ENCODE results near the gene GNAT1.

DNA sequence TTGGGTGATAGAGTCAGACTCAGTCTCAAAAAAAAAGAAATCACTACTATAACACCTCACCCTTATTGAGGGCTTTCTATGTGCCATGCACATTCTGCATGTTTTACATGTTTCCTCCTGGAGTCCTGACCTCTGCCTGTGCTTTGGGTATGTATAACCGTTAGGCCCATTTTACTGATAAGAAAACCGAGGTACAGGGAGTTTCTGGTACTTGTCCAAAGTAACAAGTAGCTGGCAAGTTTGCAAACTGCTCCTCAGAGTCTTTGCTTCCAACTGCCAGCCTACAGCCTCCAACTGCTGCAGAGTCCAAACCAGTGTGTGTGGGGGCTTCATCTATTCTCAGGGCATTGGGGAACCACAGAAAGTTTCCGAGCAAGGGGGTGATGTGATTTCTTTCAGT, 40.9 kb downstream of the GNAT1 start:
- no peak for TF ChIP-seq POLR2AphosphoS5 (IDR thresholded peaks at IDR 0.05; ENCODE audit: low read depth, low read length)
- TF ChIP-seq SIN3A (IDR thresholded peaks at IDR 0.05; ENCODE audit: borderline replicate concordance, insufficient read depth, low read length) = no peak
- TF ChIP-seq TAF1 (IDR thresholded peaks at IDR 0.05; ENCODE audit: borderline replicate concordance, insufficient read depth, low read length) = no peak
- TF ChIP-seq, protein P1, sequence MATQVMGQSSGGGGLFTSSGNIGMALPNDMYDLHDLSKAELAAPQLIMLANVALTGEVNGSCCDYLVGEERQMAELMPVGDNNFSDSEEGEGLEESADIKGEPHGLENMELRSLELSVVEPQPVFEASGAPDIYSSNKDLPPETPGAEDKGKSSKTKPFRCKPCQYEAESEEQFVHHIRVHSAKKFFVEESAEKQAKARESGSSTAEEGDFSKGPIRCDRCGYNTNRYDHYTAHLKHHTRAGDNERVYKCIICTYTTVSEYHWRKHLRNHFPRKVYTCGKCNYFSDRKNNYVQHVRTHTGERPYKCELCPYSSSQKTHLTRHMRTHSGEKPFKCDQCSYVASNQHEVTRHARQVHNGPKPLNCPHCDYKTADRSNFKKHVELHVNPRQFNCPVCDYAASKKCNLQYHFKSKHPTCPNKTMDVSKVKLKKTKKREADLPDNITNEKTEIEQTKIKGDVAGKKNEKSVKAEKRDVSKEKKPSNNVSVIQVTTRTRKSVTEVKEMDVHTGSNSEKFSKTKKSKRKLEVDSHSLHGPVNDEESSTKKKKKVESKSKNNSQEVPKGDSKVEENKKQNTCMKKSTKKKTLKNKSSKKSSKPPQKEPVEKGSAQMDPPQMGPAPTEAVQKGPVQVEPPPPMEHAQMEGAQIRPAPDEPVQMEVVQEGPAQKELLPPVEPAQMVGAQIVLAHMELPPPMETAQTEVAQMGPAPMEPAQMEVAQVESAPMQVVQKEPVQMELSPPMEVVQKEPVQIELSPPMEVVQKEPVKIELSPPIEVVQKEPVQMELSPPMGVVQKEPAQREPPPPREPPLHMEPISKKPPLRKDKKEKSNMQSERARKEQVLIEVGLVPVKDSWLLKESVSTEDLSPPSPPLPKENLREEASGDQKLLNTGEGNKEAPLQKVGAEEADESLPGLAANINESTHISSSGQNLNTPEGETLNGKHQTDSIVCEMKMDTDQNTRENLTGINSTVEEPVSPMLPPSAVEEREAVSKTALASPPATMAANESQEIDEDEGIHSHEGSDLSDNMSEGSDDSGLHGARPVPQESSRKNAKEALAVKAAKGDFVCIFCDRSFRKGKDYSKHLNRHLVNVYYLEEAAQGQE (IDR thresholded peaks at IDR 0.05; ENCODE audit: insufficient read depth in 1 of 2, low read depth in 2 of 2, low read length in 2 of 2) = no peak
